IMR-90 (cell line): ENCODE data around the gene PSMB5. TPM values are rescaled to one million over a fixed set of nuclear protein-coding genes. Genes with fewer than 3 reads are reported as not detected.

Experiments used
- ATAC-seq: fragments of 200-7000 bp; cut with Tn5 transposase; 2 replicates; pipeline ENCODE4 v1.9.1; 2020; ENCODE audit warnings: low read depth, mild to moderate bottlenecking, moderate library complexity
- BruUV-seq: library from RNA; stranded (reverse); fragments of 400-500 nt; replicated peaks from 2 replicates; lab custom pipeline; 2021; lab: Mats Ljungman, UMichigan
- CTCF ChIA-PET: fragments of 300-600 bp; formaldehyde crosslinking; extraction: SDS; loops from one replicate; lab custom pipeline; 2021; ENCODE audit warnings: antibody characterized with exemption; lab: Yijun Ruan, JAX
- POLR2A ChIA-PET: fragments of 300-600 bp; sonication (Branson Sonifier 250); formaldehyde crosslinking; loops from one replicate; lab custom pipeline; 2022; ENCODE audit warnings: antibody characterized with exemption; ENCODE audit not compliant: unreplicated experiment; lab: Charles Lee
- DNase-seq: peaks from one replicate; pipeline ENCODE4 v3.0.0; 2013
- H2AFZ ChIP-seq: replicated peaks from 2 replicates; pipeline ENCODE3; 2013; ENCODE audit warnings: low read length, mild to moderate bottlenecking; ENCODE audit not compliant: poor library complexity
- H2AK5ac ChIP-seq: 2 replicates; pipeline ENCODE4 v1.6.1; 2013; ENCODE audit warnings: low read depth, low read length, inconsistent platforms
- H2AK9ac ChIP-seq: replicated peaks from 2 replicates; pipeline ENCODE3; 2013; ENCODE audit warnings: mild to moderate bottlenecking, low read depth, low read length, moderate library complexity; ENCODE audit not compliant: poor library complexity
- H2BK120ac ChIP-seq: 2 replicates; pipeline ENCODE4 v1.6.1; 2013; ENCODE audit warnings: low read depth, low read length, inconsistent platforms
- H2BK15ac ChIP-seq: 3 replicates; pipeline ENCODE4 v1.6.1; 2013; ENCODE audit warnings: low read depth, low read length, inconsistent platforms
- H2BK20ac ChIP-seq: 2 replicates; pipeline ENCODE4 v1.6.1; 2013; ENCODE audit warnings: low read depth, mild to moderate bottlenecking, inconsistent platforms, low read length, moderate library complexity
- H2BK5ac ChIP-seq: 2 replicates; pipeline ENCODE4 v1.6.1; 2013; ENCODE audit warnings: mild to moderate bottlenecking, low read depth, low read length, inconsistent platforms; ENCODE audit not compliant: poor library complexity, severe bottlenecking
- H3K14ac ChIP-seq: replicated peaks from 2 replicates; pipeline ENCODE4 v1.6.1; 2013; ENCODE audit warnings: low read depth, low read length, inconsistent platforms
- H3K18ac ChIP-seq: 2 replicates; pipeline ENCODE4 v1.6.1; 2013; ENCODE audit warnings: low read depth, low read length, control low read depth
- H3K23ac ChIP-seq: 2 replicates; pipeline ENCODE4 v1.6.1; 2013; ENCODE audit warnings: low read depth, low read length, inconsistent platforms
- H3K27ac ChIP-seq: 2 replicates; pipeline ENCODE4 v1.5.1; 2013; ENCODE audit warnings: mild to moderate bottlenecking, control low read depth, low read length; ENCODE audit not compliant: insufficient read depth
- H3K27me3 ChIP-seq: 2 replicates; pipeline ENCODE4 v1.6.1; 2013; ENCODE audit warnings: low read length; ENCODE audit not compliant: control insufficient read depth, insufficient read depth
- H3K36me3 ChIP-seq: 2 replicates; pipeline ENCODE4 v1.6.1; 2013; ENCODE audit warnings: low read length, mixed read lengths; ENCODE audit not compliant: control insufficient read depth, insufficient read depth
- H3K4ac ChIP-seq: 2 replicates; pipeline ENCODE4 v1.6.1; 2013; ENCODE audit warnings: low read depth, low read length, inconsistent platforms
- H3K4me1 ChIP-seq: 2 replicates; pipeline ENCODE4 v1.6.1; 2013; ENCODE audit warnings: low read length, mixed read lengths; ENCODE audit not compliant: control insufficient read depth, insufficient read depth
- H3K4me2 ChIP-seq: 2 replicates; pipeline ENCODE4 v1.6.1; 2013; ENCODE audit warnings: low read depth, mild to moderate bottlenecking, control low read depth, low read length, moderate library complexity
- H3K4me3 ChIP-seq: 2 replicates; pipeline ENCODE4 v1.5.1; 2013; ENCODE audit warnings: low read depth, mild to moderate bottlenecking, control low read depth, low read length, moderate library complexity; ENCODE audit not compliant: insufficient read depth
- H3K56ac ChIP-seq: 2 replicates; pipeline ENCODE4 v1.6.1; 2013; ENCODE audit warnings: low read length, inconsistent platforms; ENCODE audit not compliant: insufficient read depth; ENCODE audit errors: extremely low read depth
- H3K79me1 ChIP-seq, 2 experiments: 2 replicates each; pipeline ENCODE4 v1.6.1; 2013; ENCODE audit warnings: low read length in 2 of 2, inconsistent platforms in 1 of 2, low read depth in 1 of 2
- H3K9ac ChIP-seq: 2 replicates; pipeline ENCODE4 v1.6.1; 2013; ENCODE audit warnings: low read depth, low read length, control low read depth
- H3K9me1 ChIP-seq: 2 replicates; pipeline ENCODE4 v1.6.1; 2013; ENCODE audit warnings: low read length, inconsistent platforms; ENCODE audit not compliant: insufficient read depth
- H3K9me3 ChIP-seq: 2 replicates; pipeline ENCODE4 v1.6.1; 2013; ENCODE audit warnings: low read length; ENCODE audit not compliant: control insufficient read depth, insufficient read depth
- H4K20me1 ChIP-seq: 2 replicates; pipeline ENCODE4 v1.6.1; 2013; ENCODE audit warnings: low read length, inconsistent platforms; ENCODE audit not compliant: insufficient read depth
- H4K5ac ChIP-seq: 2 replicates; pipeline ENCODE4 v1.6.1; 2013; ENCODE audit warnings: mild to moderate bottlenecking, low read depth, low read length, control low read depth
- H4K8ac ChIP-seq, 2 experiments: 2 replicates each; pipeline ENCODE4 v1.6.1; 2013; ENCODE audit warnings: low read depth in 2 of 2, low read length in 2 of 2, control low read depth in 1 of 2, inconsistent platforms in 1 of 2
- H4K91ac ChIP-seq: 2 replicates; pipeline ENCODE4 v1.6.1; 2013; ENCODE audit warnings: low read depth, low read length, inconsistent platforms; ENCODE audit not compliant: insufficient read depth
- CTCF ChIP-seq: conservative IDR thresholded peaks from 2 replicates; pipeline ENCODE4 v1.5.1; 2012; ENCODE audit warnings: mild to moderate bottlenecking, low read depth, low read length, improper control_type of control experiment
- RAD21 ChIP-seq: IDR thresholded peaks from 2 replicates; pipeline ENCODE4 v1.6.1; 2012; ENCODE audit warnings: low read length, improper control_type of control experiment
- SMC3 ChIP-seq: fragments of 150-350 bp; IDR thresholded peaks from 2 replicates; pipeline ENCODE4 v1.6.1; 2016; ENCODE audit warnings: low read depth, mild to moderate bottlenecking, antibody characterized with exemption, low read length, moderate library complexity
- USF2 ChIP-seq: fragments of 150-350 bp; IDR thresholded peaks from 2 replicates; pipeline ENCODE4 v1.6.1; 2017; ENCODE audit warnings: mild to moderate bottlenecking, antibody characterized with exemption, low read length, low read depth
- WGBS, 2 experiments: methylation state at CpG; one replicate each; pipeline versions ENCODE4 v1.1.5 to v1.1.7; 2013; ENCODE audit warnings: missing lambda C conversion rate in 2 of 2; ENCODE audit not compliant: insufficient read length in 1 of 2; ENCODE audit errors: extremely low coverage in 2 of 2; 5-methylcytosine and 5-hydroxymethylcytosine counted together
- dilution Hi-C: fragments of 300-500 bp; cut with HindIII; formaldehyde crosslinking; loops from one replicate; pipeline ENCODE4 v1.14.3; 2018; ENCODE audit warnings: low sequenced_read_pairs; ENCODE audit not compliant: unreplicated experiment
- in situ Hi-C: fragments of 300-500 bp; cut with MboI; formaldehyde crosslinking; loops from 3 replicates; pipeline ENCODE4 v1.14.3; 2019; ENCODE audit warnings: low sequenced_read_pairs, inconsistent platforms, mixed read lengths
- intact Hi-C: fragments of 100-400 bp; cut with micrococcal nuclease; formaldehyde crosslinking; loops from 2 replicates; pipeline ENCODE4 v1.10.0; 2022
- polyA plus RNA-seq, 3 experiments: library from polyadenylated mRNA; depleted of rRNA; stranded (reverse); fragments of >200 nt; gene quantifications; 2 replicates each; pipeline ENCODE4 v1.2.3, GENCODE V29; 2012; ENCODE audit warnings: low replicate concordance in 1 of 3
- total RNA-seq: library from RNA; depleted of rRNA; stranded (reverse); fragments of >200 nt; gene quantifications from 2 replicates; pipeline ENCODE4 v1.2.3, GENCODE V29; 2012

The PSMB5 gene
- total and polyA plus RNA-seq, 2 of the 4 experiments (the other 2 are of a cell fraction), result 310 to 321 TPM

- ChIA-PET CTCF (interaction anchor here (0.6 to 2.9 kb wide), 15 partner anchors 8 to 146 kb away, joined by 3 to 21 read pairs (median 6); partner anchors contain the start of genes ACIN1 and C14orf119), POLR2A (interaction anchor here (2.1 kb wide), 1 partner anchor 18 kb away, joined by 9 read pairs; the partner anchor contains the start of genes ACIN1 and C14orf119)
- peaks cover 44% of the 10 kb centered on the region for H3K36me3 ChIP-seq
- no peak overlapping the region for H2AK9ac ChIP-seq
- no peak overlapping the region for H3K9ac ChIP-seq
- H3K23ac ChIP-seq, result no peak overlapping the region
- H4K8ac ChIP-seq, result no peak overlapping the region
- no peaks in the 10 kb centered on the region; the same call in 1 of the 2 replicates for H4K20me1 ChIP-seq
- WGBS, 2 experiments, result no CpG with 5 or more reads among the region's 5 CpGs
- H3K27me3 ChIP-seq, result no peaks in the 10 kb centered on the region
- no peak overlapping the region for H3K27ac ChIP-seq
- H3K9me1 ChIP-seq, result peaks cover 7% of the 10 kb centered on the region
- H2AK5ac ChIP-seq, result no peak overlapping the region
- H3K56ac ChIP-seq, result no peak overlapping the region
- H2BK15ac ChIP-seq, result no peak overlapping the region
- no peak overlapping the region; the same call in 1 of the 2 replicates for H3K4ac ChIP-seq
- no peak overlapping the region for H2BK20ac ChIP-seq
- H3K18ac ChIP-seq, result no peak overlapping the region
- intact Hi-C loops, result loop anchor here (1.0 to 5.0 kb wide), 2 partner anchors 32 to 110 kb away; no protein-coding TSS in a partner anchor
- peak overlapping the region; percentile 10; the same call in 1 of the 2 replicates for H2BK120ac ChIP-seq
- no peak overlapping the region for H2BK5ac ChIP-seq
- peaks cover 21 to 51% of the 10 kb centered on the region in 2 experiments for H3K79me1 ChIP-seq
- no peak overlapping the region for H3K4me3 ChIP-seq
- no peak overlapping the region for H2AFZ ChIP-seq
- H3K9me3 ChIP-seq, result no peaks in the 10 kb centered on the region
- no peak overlapping the region for H4K91ac ChIP-seq
- H4K5ac ChIP-seq, result no peak overlapping the region
- no peak for ATAC-seq
- dilution Hi-C loops, result no loop called here
- in situ Hi-C loops, result loop anchor here (25.0 kb wide), 1 partner anchor 1060 kb away; the partner anchor contains the start of genes EMC9, FITM1, PSME1 and PSME2
- no peak overlapping the region for H3K14ac ChIP-seq
- H3K4me2 ChIP-seq, result no peak overlapping the region
- DNase-seq, result peak; percentile 47
- H3K4me1 ChIP-seq, result peaks cover 18% of the 10 kb centered on the region
- peak; percentile 52; the same call in 1 of the 2 replicates for TF ChIP-seq SMC3
- peak; percentile 60 for TF ChIP-seq CTCF
- no peak for TF ChIP-seq USF2
- TF ChIP-seq RAD21, result peak; percentile 55
- no TSS peak for BruUV-seq
Observed at GRCh38 chr14:23076785-23077408, 42.2 kb upstream of the PSMB5 start.
